Measurements from ENCODE around the gene CRTAC1. TPM values are rescaled to one million over a fixed set of nuclear protein-coding genes. Genes with fewer than 3 reads are reported as not detected.

CRTAC1 gene
- total RNA-seq, 1 donor from 2014 or later: 0.63 TPM

GRCh38 chr10:97876402-97876801 is 154.0 kb downstream of the CRTAC1 start:
- Mint-ChIP-seq H3K36me3 (no peaks in the 10 kb centered on the region), H3K4me1 (no peaks in the 10 kb centered on the region), H3K27me3 (ENCODE audit: low read depth) (peaks cover 69% of the 10 kb centered on the region), H3K4me3 (no peak overlapping the region), H3K27ac (no peak overlapping the region), H3K9me3 (no peaks in the 10 kb centered on the region)
- DNase-seq (ENCODE audit: low spot score in 2 of 2, unreplicated experiment in 2 of 2): no peak
- TF ChIP-seq, protein P1, sequence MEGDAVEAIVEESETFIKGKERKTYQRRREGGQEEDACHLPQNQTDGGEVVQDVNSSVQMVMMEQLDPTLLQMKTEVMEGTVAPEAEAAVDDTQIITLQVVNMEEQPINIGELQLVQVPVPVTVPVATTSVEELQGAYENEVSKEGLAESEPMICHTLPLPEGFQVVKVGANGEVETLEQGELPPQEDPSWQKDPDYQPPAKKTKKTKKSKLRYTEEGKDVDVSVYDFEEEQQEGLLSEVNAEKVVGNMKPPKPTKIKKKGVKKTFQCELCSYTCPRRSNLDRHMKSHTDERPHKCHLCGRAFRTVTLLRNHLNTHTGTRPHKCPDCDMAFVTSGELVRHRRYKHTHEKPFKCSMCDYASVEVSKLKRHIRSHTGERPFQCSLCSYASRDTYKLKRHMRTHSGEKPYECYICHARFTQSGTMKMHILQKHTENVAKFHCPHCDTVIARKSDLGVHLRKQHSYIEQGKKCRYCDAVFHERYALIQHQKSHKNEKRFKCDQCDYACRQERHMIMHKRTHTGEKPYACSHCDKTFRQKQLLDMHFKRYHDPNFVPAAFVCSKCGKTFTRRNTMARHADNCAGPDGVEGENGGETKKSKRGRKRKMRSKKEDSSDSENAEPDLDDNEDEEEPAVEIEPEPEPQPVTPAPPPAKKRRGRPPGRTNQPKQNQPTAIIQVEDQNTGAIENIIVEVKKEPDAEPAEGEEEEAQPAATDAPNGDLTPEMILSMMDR (IDR thresholded peaks at IDR 0.05; ENCODE audit: unreplicated experiment): no peak

DNA sequence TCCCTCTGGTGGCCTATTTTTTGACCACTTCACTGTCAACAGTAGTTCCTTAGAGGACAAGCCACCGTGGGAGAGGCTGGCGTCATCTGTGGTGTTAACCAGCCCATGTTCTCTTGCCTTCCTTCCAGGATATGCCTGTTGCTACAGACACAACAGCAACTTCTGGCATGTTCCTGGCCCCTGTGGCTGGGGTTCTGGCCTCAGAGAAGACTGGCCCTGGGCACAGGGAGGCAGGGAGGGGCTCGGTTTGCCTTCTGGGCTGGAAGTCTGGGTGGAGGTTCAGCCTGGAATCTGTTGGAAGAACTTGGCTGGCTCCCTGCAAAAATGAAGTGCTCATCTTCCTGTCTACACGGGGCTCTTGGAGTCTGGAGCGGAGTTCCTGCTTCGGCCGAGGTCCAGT is 155.0 kb downstream of the CRTAC1 start:
- TF ChIP-seq, protein P1 (IDR thresholded peaks at IDR 0.05; ENCODE audit: unreplicated experiment): no peak
- Mint-ChIP-seq H3K4me3 (no peak overlapping the region), H3K9me3 (no peaks in the 10 kb centered on the region), H3K36me3 (no peaks in the 10 kb centered on the region), H3K4me1 (no peaks in the 10 kb centered on the region), H3K27me3 (ENCODE audit: low read depth) (peaks cover 69% of the 10 kb centered on the region), H3K27ac (no peak overlapping the region)
- DNase-seq (ENCODE audit: low spot score in 2 of 2, unreplicated experiment in 2 of 2): no peak

GRCh38 chr10:97874332-97874731 is 156.1 kb downstream of the CRTAC1 start:
- Mint-ChIP-seq H3K4me1 (peaks cover 1% of the 10 kb centered on the region), H3K4me3 (no peak overlapping the region), H3K27ac (no peak overlapping the region), H3K27me3 (ENCODE audit: low read depth) (peaks cover 80% of the 10 kb centered on the region), H3K36me3 (no peaks in the 10 kb centered on the region), H3K9me3 (no peaks in the 10 kb centered on the region)
- no peak for DNase-seq (ENCODE audit: low spot score in 2 of 2, unreplicated experiment in 2 of 2)
- TF ChIP-seq, protein P1 (IDR thresholded peaks at IDR 0.05; ENCODE audit: unreplicated experiment): no peak

DNA sequence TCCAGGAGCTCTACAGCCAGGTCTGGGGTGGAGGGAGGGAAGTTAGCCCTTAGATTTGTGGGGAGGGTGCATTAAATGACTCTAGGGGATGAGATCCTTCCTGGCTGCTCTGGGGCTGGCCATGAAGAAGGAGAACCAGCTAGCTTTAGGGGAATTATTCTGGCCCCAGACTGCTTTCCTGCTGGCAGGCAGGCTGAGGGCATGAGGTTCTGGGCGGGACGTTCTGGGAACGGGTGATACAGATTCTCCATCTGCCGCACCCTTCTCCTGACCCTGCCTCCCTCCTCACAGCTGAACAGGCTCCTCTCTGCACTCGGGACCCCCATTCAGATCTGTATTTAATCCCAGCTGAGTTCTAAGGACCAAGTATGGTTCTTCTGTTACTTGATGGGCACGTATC is 156.9 kb downstream of the CRTAC1 start:
- H3K36me3 Mint-ChIP-seq: no peaks in the 10 kb centered on the region
- peaks cover 3% of the 10 kb centered on the region for H3K4me1 Mint-ChIP-seq
- TF ChIP-seq, protein P1 (IDR thresholded peaks at IDR 0.05; ENCODE audit: unreplicated experiment): no peak
- H3K9me3 Mint-ChIP-seq: no peaks in the 10 kb centered on the region
- no peak overlapping the region for H3K27ac Mint-ChIP-seq
- no peak overlapping the region for H3K4me3 Mint-ChIP-seq
- H3K27me3 Mint-ChIP-seq (ENCODE audit: low read depth): peaks cover 75% of the 10 kb centered on the region
- DNase-seq (ENCODE audit: low spot score in 2 of 2, unreplicated experiment in 2 of 2): no peak

- TF ChIP-seq, protein P1 (IDR thresholded peaks at IDR 0.05; ENCODE audit: unreplicated experiment): no peak
- no peak overlapping the region for H3K27ac Mint-ChIP-seq
- no peaks in the 10 kb centered on the region for H3K36me3 Mint-ChIP-seq
- H3K4me3 Mint-ChIP-seq: no peak overlapping the region
- no peaks in the 10 kb centered on the region for H3K9me3 Mint-ChIP-seq
- DNase-seq (ENCODE audit: low spot score in 2 of 2, unreplicated experiment in 2 of 2): no peak
- peaks cover 63% of the 10 kb centered on the region for H3K27me3 Mint-ChIP-seq (ENCODE audit: low read depth)
- peaks cover 3% of the 10 kb centered on the region for H3K4me1 Mint-ChIP-seq
Observed at GRCh38 chr10:97870990-97871389, 159.4 kb downstream of the CRTAC1 start.
